ENCODE results near the gene GOLGA5. TPM values are rescaled to one million over a fixed set of nuclear protein-coding genes. Genes with fewer than 3 reads are reported as not detected.

Gene GOLGA5
- total and polyA plus RNA-seq, 2 donors (not counting 3 experiments of a cell fraction or from before 2014, with no cell fraction given), result 16.3 to 28.9 TPM

- no peak overlapping the region for H2AFZ ChIP-seq (ENCODE audit: low read depth, low read length)
- intact Hi-C loops (cut with micrococcal nuclease), result loop anchor here (5.0 kb wide), 2 partner anchors 323 to 667 kb away; partner anchors contain the start of genes CPSF2 and NDUFB1
- H3K9ac ChIP-seq (replicated peaks; ENCODE audit: extremely low read depth, insufficient read depth, low read length), result no peak overlapping the region
- ChIA-PET CTCF (no interaction called here), POLR2A (no interaction called here)
- peaks cover 6% of the 10 kb centered on the region for H3K4me1 ChIP-seq (ENCODE audit: control insufficient read depth, extremely low read depth, insufficient read depth, low read length)
- no peaks in the 10 kb centered on the region for H3K36me3 ChIP-seq (ENCODE audit: control insufficient read depth in 2 of 2, extremely low read depth in 1 of 2, insufficient read depth in 2 of 2, low read length in 2 of 2)
- H3K27ac ChIP-seq (ENCODE audit: insufficient read depth, low read depth, low read length), result no peak overlapping the region
- H4K20me1 ChIP-seq (replicated peaks; ENCODE audit: control insufficient read depth, extremely low read depth, insufficient read depth, low read length), result no peaks in the 10 kb centered on the region
- H3K4me2 ChIP-seq (ENCODE audit: insufficient read depth, low read length), result no peak overlapping the region
- no peaks in the 10 kb centered on the region for H3K27me3 ChIP-seq (ENCODE audit: control insufficient read depth in 2 of 2, insufficient read depth in 2 of 2, low read length in 2 of 2)
- no peak for TF ChIP-seq GATA2 (IDR thresholded peaks at IDR 0.05; ENCODE audit: insufficient read depth, insufficient read length, low read depth, low read length)
- TF ChIP-seq EZH2 (IDR thresholded peaks at IDR 0.05; ENCODE audit: borderline replicate concordance, low read depth, low read length, severe bottlenecking), result no peak
- TF ChIP-seq CTCF (IDR thresholded peaks at IDR 0.05; ENCODE audit: extremely low read depth in 1 of 2, insufficient read depth in 1 of 2, low read depth in 1 of 2, low read length in 2 of 2), result no peak
- peak; percentile 29 for TF ChIP-seq FOS (IDR thresholded peaks at IDR 0.05; ENCODE audit: borderline replicate concordance, insufficient read depth, low read length)
- TF ChIP-seq JUN (IDR thresholded peaks at IDR 0.05; ENCODE audit: borderline replicate concordance, insufficient read depth, insufficient read length, low read depth), result peak; percentile 38
- no peak for TF ChIP-seq POLR2A (IDR thresholded peaks at IDR 0.05; ENCODE audit: low read depth, low read length)
- TF ChIP-seq MYC (IDR thresholded peaks at IDR 0.05; ENCODE audit: low read depth, low read length), result no peak
- TF ChIP-seq POLR2AphosphoS5 (IDR thresholded peaks at IDR 0.05; ENCODE audit: insufficient read depth, low read depth, low read length), result no peak
- dilution Hi-C loops (cut with MboI; ENCODE audit: extremely low pct_ligation_motif_present, low sequenced_read_pairs), result no loop called here
- FAIRE-seq (no peak), DNase-seq (ENCODE audit: low read depth, low spot score) (no peak)
- H3K4me3 ChIP-seq (replicated peaks in 1 of 3; ENCODE audit: insufficient read depth in 1 of 3, low read depth in 1 of 3, low read length in 3 of 3), result no peak overlapping the region
- H3K79me2 ChIP-seq (ENCODE audit: control insufficient read depth, insufficient read depth, low read length), result peaks cover 3% of the 10 kb centered on the region
- H3K9me3 ChIP-seq (replicated peaks; ENCODE audit: control insufficient read depth, insufficient read depth, low read length), result no peaks in the 10 kb centered on the region
- no peaks in the 10 kb centered on the region for H3K9me1 ChIP-seq (replicated peaks; ENCODE audit: control insufficient read depth, extremely low read depth, insufficient read depth, low read length)
- BruUV-seq (replicated peaks), result no TSS peak
Observed at GRCh38 chr14:92789457-92790089, 4.5 kb upstream of the GOLGA5 start.

Data from endothelial cell of umbilical vein (primary cell).